ENCODE data around the gene FLNB. TPM values are rescaled to one million over a fixed set of nuclear protein-coding genes. Genes with fewer than 3 reads are reported as not detected.

FLNB gene
- polyA plus RNA-seq, 1 donor from 2014 or later, result 10.3 TPM

DNA sequence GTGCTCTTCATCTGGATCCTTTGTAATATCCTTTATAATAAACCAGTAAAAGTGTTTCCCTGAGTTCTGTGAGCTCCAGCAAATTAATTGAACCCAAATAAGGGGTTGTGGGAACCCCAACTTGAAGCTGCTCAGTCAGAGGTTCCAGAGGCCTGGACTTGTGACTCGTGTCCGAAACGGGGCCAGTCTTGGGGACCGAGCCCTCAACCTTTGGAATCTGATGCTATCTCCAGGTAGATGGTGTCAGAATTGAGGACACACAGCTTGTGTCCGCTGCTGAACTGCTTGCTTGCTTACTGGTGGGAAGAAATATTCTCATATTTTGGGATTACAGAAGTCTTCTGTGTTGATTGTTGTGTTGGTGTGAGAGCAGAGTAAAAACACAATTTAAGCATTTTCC lies 39.7 kb upstream of the FLNB start:
- TF ChIP-seq RAD21 (conservative IDR thresholded peaks at IDR 0.05), result no peak
- no peak for TF ChIP-seq SMC3 (conservative IDR thresholded peaks at IDR 0.05; ENCODE audit: poor library complexity)
- no peak for TF ChIP-seq EZH2 (IDR thresholded peaks at IDR 0.05; ENCODE audit: borderline replicate concordance, insufficient read depth, low read length, poor library complexity, severe bottlenecking)
- TF ChIP-seq, protein P1, sequence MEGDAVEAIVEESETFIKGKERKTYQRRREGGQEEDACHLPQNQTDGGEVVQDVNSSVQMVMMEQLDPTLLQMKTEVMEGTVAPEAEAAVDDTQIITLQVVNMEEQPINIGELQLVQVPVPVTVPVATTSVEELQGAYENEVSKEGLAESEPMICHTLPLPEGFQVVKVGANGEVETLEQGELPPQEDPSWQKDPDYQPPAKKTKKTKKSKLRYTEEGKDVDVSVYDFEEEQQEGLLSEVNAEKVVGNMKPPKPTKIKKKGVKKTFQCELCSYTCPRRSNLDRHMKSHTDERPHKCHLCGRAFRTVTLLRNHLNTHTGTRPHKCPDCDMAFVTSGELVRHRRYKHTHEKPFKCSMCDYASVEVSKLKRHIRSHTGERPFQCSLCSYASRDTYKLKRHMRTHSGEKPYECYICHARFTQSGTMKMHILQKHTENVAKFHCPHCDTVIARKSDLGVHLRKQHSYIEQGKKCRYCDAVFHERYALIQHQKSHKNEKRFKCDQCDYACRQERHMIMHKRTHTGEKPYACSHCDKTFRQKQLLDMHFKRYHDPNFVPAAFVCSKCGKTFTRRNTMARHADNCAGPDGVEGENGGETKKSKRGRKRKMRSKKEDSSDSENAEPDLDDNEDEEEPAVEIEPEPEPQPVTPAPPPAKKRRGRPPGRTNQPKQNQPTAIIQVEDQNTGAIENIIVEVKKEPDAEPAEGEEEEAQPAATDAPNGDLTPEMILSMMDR (IDR thresholded peaks at IDR 0.05; ENCODE audit: poor library complexity, severe bottlenecking), result no peak
- TF ChIP-seq TAF1 (IDR thresholded peaks at IDR 0.05; ENCODE audit: low read depth), result no peak
- no peak for TF ChIP-seq EP300 (conservative IDR thresholded peaks at IDR 0.05; ENCODE audit: poor library complexity, severe bottlenecking)
- TF ChIP-seq POLR2AphosphoS5 (IDR thresholded peaks at IDR 0.05), result no peak
- TF ChIP-seq, protein P2, sequence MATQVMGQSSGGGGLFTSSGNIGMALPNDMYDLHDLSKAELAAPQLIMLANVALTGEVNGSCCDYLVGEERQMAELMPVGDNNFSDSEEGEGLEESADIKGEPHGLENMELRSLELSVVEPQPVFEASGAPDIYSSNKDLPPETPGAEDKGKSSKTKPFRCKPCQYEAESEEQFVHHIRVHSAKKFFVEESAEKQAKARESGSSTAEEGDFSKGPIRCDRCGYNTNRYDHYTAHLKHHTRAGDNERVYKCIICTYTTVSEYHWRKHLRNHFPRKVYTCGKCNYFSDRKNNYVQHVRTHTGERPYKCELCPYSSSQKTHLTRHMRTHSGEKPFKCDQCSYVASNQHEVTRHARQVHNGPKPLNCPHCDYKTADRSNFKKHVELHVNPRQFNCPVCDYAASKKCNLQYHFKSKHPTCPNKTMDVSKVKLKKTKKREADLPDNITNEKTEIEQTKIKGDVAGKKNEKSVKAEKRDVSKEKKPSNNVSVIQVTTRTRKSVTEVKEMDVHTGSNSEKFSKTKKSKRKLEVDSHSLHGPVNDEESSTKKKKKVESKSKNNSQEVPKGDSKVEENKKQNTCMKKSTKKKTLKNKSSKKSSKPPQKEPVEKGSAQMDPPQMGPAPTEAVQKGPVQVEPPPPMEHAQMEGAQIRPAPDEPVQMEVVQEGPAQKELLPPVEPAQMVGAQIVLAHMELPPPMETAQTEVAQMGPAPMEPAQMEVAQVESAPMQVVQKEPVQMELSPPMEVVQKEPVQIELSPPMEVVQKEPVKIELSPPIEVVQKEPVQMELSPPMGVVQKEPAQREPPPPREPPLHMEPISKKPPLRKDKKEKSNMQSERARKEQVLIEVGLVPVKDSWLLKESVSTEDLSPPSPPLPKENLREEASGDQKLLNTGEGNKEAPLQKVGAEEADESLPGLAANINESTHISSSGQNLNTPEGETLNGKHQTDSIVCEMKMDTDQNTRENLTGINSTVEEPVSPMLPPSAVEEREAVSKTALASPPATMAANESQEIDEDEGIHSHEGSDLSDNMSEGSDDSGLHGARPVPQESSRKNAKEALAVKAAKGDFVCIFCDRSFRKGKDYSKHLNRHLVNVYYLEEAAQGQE (IDR thresholded peaks at IDR 0.05; ENCODE audit: borderline replicate concordance), result no peak
- TF ChIP-seq MXI1 (conservative IDR thresholded peaks at IDR 0.05; ENCODE audit: poor library complexity, severe bottlenecking), result no peak
- no peak overlapping the region for H3K4me2 ChIP-seq (ENCODE audit: low read length)

DNA sequence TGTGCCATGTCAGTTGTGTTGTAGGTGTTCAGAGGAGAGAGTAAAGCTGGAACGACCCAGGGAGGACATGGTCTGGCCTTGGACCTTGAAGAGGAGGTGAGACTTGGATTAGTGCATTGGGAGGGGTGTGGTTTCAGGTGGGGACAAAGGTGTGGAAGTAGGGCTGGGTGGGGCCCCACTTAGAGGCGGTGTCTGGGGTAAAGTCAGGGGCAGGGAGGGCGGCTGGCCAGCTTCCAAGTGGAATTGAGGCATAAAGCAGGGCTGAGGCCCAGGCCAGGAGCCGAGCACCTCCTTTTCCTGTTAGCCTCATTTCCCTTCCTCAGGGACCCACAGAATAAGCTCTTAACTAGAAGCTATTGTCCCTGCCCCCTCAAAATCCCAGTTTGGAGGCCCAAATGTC lies 36.2 kb upstream of the FLNB start:
- Histone ChIP-seq H3K27ac (ENCODE audit: low read length) (no peak overlapping the region), H2AFZ (ENCODE audit: low read depth, low read length) (no peak overlapping the region)

More for the DNA sequence above, 39.7 kb upstream of the FLNB start:
- no peaks in the 10 kb centered on the region for H3F3A ChIP-seq (ENCODE audit: insufficient read depth, low read length, poor library complexity, severe bottlenecking)
- no peaks in the 10 kb centered on the region for H3K9me3 ChIP-seq (ENCODE audit: low read length)
- H3K27me3 ChIP-seq (ENCODE audit: insufficient read depth, low read depth, low read length), result no peaks in the 10 kb centered on the region
- H3K4me3 ChIP-seq (ENCODE audit: low read length), result no peak overlapping the region
- no peak overlapping the region for H3K9ac ChIP-seq (ENCODE audit: low read length)
- H3K27ac ChIP-seq (ENCODE audit: low read length), result no peak overlapping the region
- no peaks in the 10 kb centered on the region for H4K20me1 ChIP-seq (ENCODE audit: insufficient read depth)
- H3K9me2 ChIP-seq (ENCODE audit: insufficient read depth, low read length), result no peaks in the 10 kb centered on the region
- no peaks in the 10 kb centered on the region for H3K79me2 ChIP-seq (replicated peaks; ENCODE audit: insufficient read depth, low read length)
- H2AFZ ChIP-seq (ENCODE audit: low read depth, low read length), result no peak overlapping the region
- no peaks in the 10 kb centered on the region for H3K36me3 ChIP-seq (ENCODE audit: insufficient read depth, low read length)

More for the DNA sequence above, 36.2 kb upstream of the FLNB start:
- no peaks in the 10 kb centered on the region for H3K27me3 ChIP-seq (ENCODE audit: insufficient read depth, low read depth, low read length)
- H3K79me2 ChIP-seq (replicated peaks; ENCODE audit: insufficient read depth, low read length), result no peaks in the 10 kb centered on the region
- H3K4me2 ChIP-seq (ENCODE audit: low read length), result no peak overlapping the region
- no peaks in the 10 kb centered on the region for H3K36me3 ChIP-seq (ENCODE audit: insufficient read depth, low read length)
- H3K9ac ChIP-seq (ENCODE audit: low read length), result no peak overlapping the region
- TF ChIP-seq TAF1 (IDR thresholded peaks at IDR 0.05; ENCODE audit: low read depth), result no peak
- H4K20me1 ChIP-seq (ENCODE audit: insufficient read depth), result no peaks in the 10 kb centered on the region
- no peak overlapping the region for H3K4me3 ChIP-seq (ENCODE audit: low read length)
- H3F3A ChIP-seq (ENCODE audit: insufficient read depth, low read length, poor library complexity, severe bottlenecking), result no peaks in the 10 kb centered on the region
- H3K9me3 ChIP-seq (ENCODE audit: low read length), result no peaks in the 10 kb centered on the region
- no peaks in the 10 kb centered on the region for H3K9me2 ChIP-seq (ENCODE audit: insufficient read depth, low read length)
